HEK293 (cell line): ENCODE measurements around the gene S1PR1.

Experiments
- CTCF ChIA-PET: fragments of 350-600 bp; formaldehyde crosslinking; extraction: SDS; loops from one replicate; lab custom pipeline; 2021; ENCODE audit warnings: antibody characterized with exemption; lab: Yijun Ruan, JAX
- POLR2A ChIA-PET: fragments of 300-600 bp; formaldehyde crosslinking; extraction: SDS; loops from one replicate; lab custom pipeline; 2020; ENCODE audit warnings: antibody characterized with exemption, inconsistent platforms; lab: Yijun Ruan, JAX
- H3K27ac ChIP-seq: fragments of 200-500 bp; sonication (Bioruptor generic); 2 replicates; pipeline ENCODE4 v1.5.1; 2014; ENCODE audit warnings: low read depth, low read length, control low read depth, inconsistent platforms; ENCODE audit errors: extremely low read depth
- H3K36me3 ChIP-seq, 2 experiments: fragments of 200-500 bp in 1 of 2; sonication (Bioruptor generic) in 1 of 2; 1 replicate in 1 of 2; 2 replicates in 1 of 2; pipeline ENCODE4 v1.5.1; 2014 to 2017; ENCODE audit warnings: inconsistent platforms in 2 of 2, low read length in 2 of 2; ENCODE audit not compliant: control insufficient read depth in 2 of 2, insufficient read depth in 1 of 2
- H3K4me1 ChIP-seq: fragments of 200-500 bp; sonication (Bioruptor generic); 2 replicates; pipeline ENCODE4 v1.5.1; 2014; ENCODE audit warnings: mild to moderate bottlenecking, low read length, inconsistent platforms; ENCODE audit not compliant: control insufficient read depth, insufficient read depth
- H3K4me3 ChIP-seq: 2 replicates; pipeline ENCODE4 v1.5.1; 2011; ENCODE audit warnings: low read depth, mild to moderate bottlenecking, control low read depth, low read length, moderate library complexity
- H3K9me3 ChIP-seq: fragments of 200-500 bp; sonication (Bioruptor generic); 2 replicates; pipeline ENCODE4 v1.5.1; 2014; ENCODE audit warnings: low read depth, low read length, inconsistent platforms; ENCODE audit not compliant: control insufficient read depth, insufficient read depth
- GLI4 ChIP-seq: fragments of 450-650 bp; formaldehyde crosslinking; IDR thresholded peaks from 2 replicates; pipeline ENCODE4 v1.5.1; 2016; ENCODE audit warnings: missing biosample characterization, missing genetic modification characterization
- IKZF3 ChIP-seq: fragments of 450-650 bp; IDR thresholded peaks from 2 replicates; pipeline ENCODE4 v1.5.0; 2018; ENCODE audit warnings: missing biosample characterization, mild to moderate bottlenecking, missing genetic modification characterization, moderate library complexity
- KLF9 ChIP-seq: fragments of 450-650 bp; formaldehyde crosslinking; IDR thresholded peaks from 2 replicates; pipeline ENCODE4 v1.5.1; 2016; ENCODE audit warnings: missing biosample characterization, missing genetic modification characterization, low read depth
- PATZ1 ChIP-seq: fragments of 450-650 bp; formaldehyde crosslinking; IDR thresholded peaks from 2 replicates; pipeline ENCODE4 v1.5.1; 2016; ENCODE audit warnings: missing biosample characterization, missing genetic modification characterization
- RBAK ChIP-seq: fragments of 450-650 bp; formaldehyde crosslinking; IDR thresholded peaks from 2 replicates; pipeline ENCODE4 v1.5.1; 2016; ENCODE audit warnings: missing biosample characterization, missing genetic modification characterization
- SCRT1 ChIP-seq: fragments of 450-650 bp; formaldehyde crosslinking; IDR thresholded peaks from 2 replicates; pipeline ENCODE4 v1.5.1; 2016; ENCODE audit warnings: missing biosample characterization, missing genetic modification characterization, borderline replicate concordance
- SCRT2 ChIP-seq: fragments of 450-650 bp; formaldehyde crosslinking; IDR thresholded peaks from 2 replicates; pipeline ENCODE4 v1.5.1; 2016; ENCODE audit warnings: missing biosample characterization, missing genetic modification characterization
- ZBTB48 ChIP-seq: fragments of 450-650 bp; formaldehyde crosslinking; IDR thresholded peaks from 2 replicates; pipeline ENCODE4 v1.5.1; 2016; ENCODE audit warnings: missing biosample characterization, missing genetic modification characterization
- ZFP3 ChIP-seq: fragments of 450-650 bp; formaldehyde crosslinking; IDR thresholded peaks from 2 replicates; pipeline ENCODE4 v1.5.1; 2016; ENCODE audit warnings: low read depth, missing biosample characterization, missing genetic modification characterization
- ZFP37 ChIP-seq: fragments of 450-650 bp; formaldehyde crosslinking; IDR thresholded peaks from 2 replicates; pipeline ENCODE4 v1.5.1; 2016; ENCODE audit warnings: missing biosample characterization, missing genetic modification characterization
- ZIC2 ChIP-seq: fragments of 450-650 bp; formaldehyde crosslinking; IDR thresholded peaks from 2 replicates; pipeline ENCODE4 v1.5.1; 2016; ENCODE audit warnings: missing biosample characterization, missing genetic modification characterization
- ZNF138 ChIP-seq: fragments of 450-650 bp; formaldehyde crosslinking; IDR thresholded peaks from 2 replicates; pipeline ENCODE4 v1.5.1; 2016; ENCODE audit warnings: missing biosample characterization, missing genetic modification characterization, borderline replicate concordance
- ZNF175 ChIP-seq: fragments of 450-650 bp; formaldehyde crosslinking; IDR thresholded peaks from 2 replicates; pipeline ENCODE4 v1.5.1; 2016; ENCODE audit warnings: missing biosample characterization, missing genetic modification characterization
- ZNF211 ChIP-seq: fragments of 450-650 bp; formaldehyde crosslinking; IDR thresholded peaks from 2 replicates; pipeline ENCODE4 v1.5.1; 2016; ENCODE audit warnings: low read depth, missing biosample characterization, missing genetic modification characterization
- ZNF302 ChIP-seq: fragments of 450-650 bp; formaldehyde crosslinking; IDR thresholded peaks from 2 replicates; pipeline ENCODE4 v1.5.1; 2016; ENCODE audit warnings: missing biosample characterization, missing genetic modification characterization, low read depth
- ZNF404 ChIP-seq: fragments of 450-650 bp; formaldehyde crosslinking; IDR thresholded peaks from 2 replicates; pipeline ENCODE4 v1.5.1; 2017; ENCODE audit warnings: missing biosample characterization, missing genetic modification characterization
- ZNF529 ChIP-seq: fragments of 450-650 bp; formaldehyde crosslinking; IDR thresholded peaks from 2 replicates; pipeline ENCODE4 v1.5.1; 2017; ENCODE audit warnings: missing genetic modification characterization, missing biosample characterization; ENCODE audit not compliant: insufficient replicate concordance
- ZNF544 ChIP-seq: fragments of 450-650 bp; formaldehyde crosslinking; IDR thresholded peaks from 2 replicates; pipeline ENCODE4 v1.5.0; 2017; ENCODE audit warnings: missing biosample characterization, missing genetic modification characterization
- ZNF549 ChIP-seq: fragments of 450-650 bp; IDR thresholded peaks from 2 replicates; pipeline ENCODE4 v1.5.1; 2018; ENCODE audit warnings: missing biosample characterization, missing genetic modification characterization, mild to moderate bottlenecking, inconsistent platforms, moderate library complexity
- ZNF571 ChIP-seq: fragments of 450-650 bp; formaldehyde crosslinking; IDR thresholded peaks from 2 replicates; pipeline ENCODE4 v1.5.0; 2017; ENCODE audit warnings: missing biosample characterization, missing genetic modification characterization
- ZNF600 ChIP-seq: fragments of 450-650 bp; formaldehyde crosslinking; IDR thresholded peaks from 2 replicates; pipeline ENCODE4 v1.5.1; 2016; ENCODE audit warnings: missing biosample characterization, missing genetic modification characterization
- ZNF654 ChIP-seq: fragments of 450-650 bp; formaldehyde crosslinking; IDR thresholded peaks from 2 replicates; pipeline ENCODE4 v1.5.1; 2016; ENCODE audit warnings: low read depth, missing biosample characterization, missing genetic modification characterization
- ZNF660 ChIP-seq: fragments of 450-650 bp; IDR thresholded peaks from 2 replicates; pipeline ENCODE4 v1.5.1; 2018; ENCODE audit warnings: missing biosample characterization, mild to moderate bottlenecking, missing genetic modification characterization
- ZNF664 ChIP-seq: fragments of 450-650 bp; formaldehyde crosslinking; IDR thresholded peaks from 2 replicates; pipeline ENCODE4 v1.5.1; 2016; ENCODE audit warnings: missing biosample characterization, missing genetic modification characterization
- ZNF670 ChIP-seq: fragments of 450-650 bp; formaldehyde crosslinking; IDR thresholded peaks from 2 replicates; pipeline ENCODE4 v1.5.1; 2016; ENCODE audit warnings: missing biosample characterization, missing genetic modification characterization, low read depth
- TF ChIP-seq, protein P1 (sequence below): fragments of 450-650 bp; IDR thresholded peaks from 2 replicates; pipeline ENCODE4 v1.5.1; 2018; ENCODE audit warnings: missing biosample characterization, missing genetic modification characterization

S1PR1 gene

DNA sequence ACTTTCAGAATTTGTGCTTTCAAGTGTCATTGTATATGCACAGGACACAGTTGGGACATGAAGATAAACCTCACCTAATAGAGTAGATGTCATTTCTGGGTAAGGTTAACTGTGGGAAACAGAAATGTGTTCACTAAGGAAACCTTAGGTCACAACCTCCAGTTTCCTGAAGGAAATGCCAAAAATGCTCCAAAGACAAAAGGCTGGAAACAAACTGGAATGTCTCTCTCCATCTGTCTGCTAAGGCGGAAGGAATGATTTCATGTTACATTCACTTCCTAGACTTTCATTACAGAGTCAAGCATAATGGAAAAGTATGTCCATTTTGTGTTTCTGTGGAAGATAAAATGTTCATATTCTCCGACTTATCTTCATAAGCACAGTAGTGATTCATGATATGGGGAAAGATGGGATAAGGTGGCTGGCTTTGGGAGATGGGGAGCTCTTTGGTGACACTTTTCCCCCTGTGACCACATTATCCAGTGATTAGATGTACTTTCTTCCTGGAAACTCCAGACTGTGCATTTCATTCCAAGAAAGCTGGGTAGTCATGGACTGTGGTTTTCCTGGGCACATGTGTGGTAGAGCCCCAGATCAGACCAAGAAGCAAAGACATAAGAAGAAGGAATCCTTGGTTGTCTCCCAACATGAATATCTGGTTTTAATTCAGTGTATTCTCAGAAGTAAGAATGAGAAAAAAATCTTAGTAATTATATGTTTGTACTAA, 5.7 kb downstream of the S1PR1 start:
- Histone ChIP-seq H3K4me3 (no peak overlapping the region), H3K4me1 (peaks cover 8% of the 10 kb centered on the region; the same call in 1 of the 2 replicates), H3K36me3 (peaks cover 0 to 14% of the 10 kb centered on the region in 2 experiments; a peak in 2 of 3 replicates), H3K9me3 (no peaks in the 10 kb centered on the region), H3K27ac (no peak overlapping the region)
- no peak for TF ChIP-seq ZNF211 (tag by site-specific recombination)
- TF ChIP-seq SCRT2 (tag by site-specific recombination): no peak
- no peak for TF ChIP-seq ZNF670 (tag by site-specific recombination)
- no peak for TF ChIP-seq ZIC2 (tag by site-specific recombination)
- TF ChIP-seq PATZ1 (tag by site-specific recombination): no peak
- no peak for TF ChIP-seq ZNF544 (tag by site-specific recombination)
- no peak for TF ChIP-seq ZNF175 (tag by site-specific recombination)
- no peak for TF ChIP-seq ZNF664 (tag by site-specific recombination)
- no peak for TF ChIP-seq ZBTB48
- TF ChIP-seq ZNF660 (tag by site-specific recombination): no peak
- TF ChIP-seq, protein P1, sequence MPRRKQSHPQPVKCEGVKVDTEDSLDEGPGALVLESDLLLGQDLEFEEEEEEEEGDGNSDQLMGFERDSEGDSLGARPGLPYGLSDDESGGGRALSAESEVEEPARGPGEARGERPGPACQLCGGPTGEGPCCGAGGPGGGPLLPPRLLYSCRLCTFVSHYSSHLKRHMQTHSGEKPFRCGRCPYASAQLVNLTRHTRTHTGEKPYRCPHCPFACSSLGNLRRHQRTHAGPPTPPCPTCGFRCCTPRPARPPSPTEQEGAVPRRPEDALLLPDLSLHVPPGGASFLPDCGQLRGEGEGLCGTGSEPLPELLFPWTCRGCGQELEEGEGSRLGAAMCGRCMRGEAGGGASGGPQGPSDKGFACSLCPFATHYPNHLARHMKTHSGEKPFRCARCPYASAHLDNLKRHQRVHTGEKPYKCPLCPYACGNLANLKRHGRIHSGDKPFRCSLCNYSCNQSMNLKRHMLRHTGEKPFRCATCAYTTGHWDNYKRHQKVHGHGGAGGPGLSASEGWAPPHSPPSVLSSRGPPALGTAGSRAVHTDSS (tag by site-specific recombination): no peak
- TF ChIP-seq ZNF302 (tag by site-specific recombination): no peak
- TF ChIP-seq RBAK (tag by site-specific recombination): no peak
- no peak for TF ChIP-seq KLF9 (tag by site-specific recombination)
- no peak for TF ChIP-seq ZNF571 (tag by site-specific recombination)
- TF ChIP-seq ZNF654 (tag by site-specific recombination): no peak
- no peak for TF ChIP-seq ZFP37 (tag by site-specific recombination)
- no peak for TF ChIP-seq IKZF3 (tag by site-specific recombination)
- POLR2A ChIA-PET: interaction anchor here (0.6 to 0.9 kb wide), 2 partner anchors 18 to 26 kb away, joined by 3 to 4 read pairs; no protein-coding TSS in a partner anchor
- CTCF ChIA-PET: no interaction called here

- H3K4me1 ChIP-seq: 0 out of 2 replicates have a peak, but pooled peaks cover 4% of the 10 kb centered on the region
- CTCF ChIA-PET: interaction anchor here (0.7 to 1.6 kb wide), 2 partner anchors 44 to 56 kb away, joined by 3 to 5 read pairs; no protein-coding TSS in a partner anchor
- no peak for TF ChIP-seq ZIC2 (tag by site-specific recombination)
- TF ChIP-seq GLI4 (tag by site-specific recombination): no peak
- TF ChIP-seq ZNF600 (tag by site-specific recombination): no peak
- TF ChIP-seq ZNF404 (tag by site-specific recombination): no peak
- TF ChIP-seq ZNF138 (tag by site-specific recombination): no peak
- TF ChIP-seq KLF9 (tag by site-specific recombination): no peak
- TF ChIP-seq ZNF529 (tag by site-specific recombination): no peak
- no peak for TF ChIP-seq SCRT1 (tag by site-specific recombination)
- no peak for TF ChIP-seq ZNF549
- TF ChIP-seq ZFP3 (tag by site-specific recombination): no peak
- TF ChIP-seq, all 188 proteins: peak for 0
- Histone ChIP-seq H3K4me3 (no peak overlapping the region), H3K27ac (no peak overlapping the region), H3K36me3 (peaks cover 0 to 14% of the 10 kb centered on the region in 2 experiments; a peak in 2 of 3 replicates), H3K9me3 (no peaks in the 10 kb centered on the region)
- POLR2A ChIA-PET: no interaction called here
Observed at GRCh38 chr1:101243751-101244150, 6.9 kb downstream of the S1PR1 start.
